Fibroblast of upper back skin (primary cell): Measurements from ENCODE around the gene CNIH3.
A peak's percentile ranks its signal among the peaks of the same experiment; 100 is the strongest.

Source experiments
- DNase-seq: peaks from one replicate; pipeline ENCODE4 v3.0.0-alpha.2; 2013

CNIH3 gene

GRCh38 chr1:224616756-224617409 lies 766 bp downstream of the CNIH3 start:
- no peak for DNase-seq

GRCh38 chr1:224617410-224618355 lies 1.6 kb downstream of the CNIH3 start:
- no peak for DNase-seq

DNA sequence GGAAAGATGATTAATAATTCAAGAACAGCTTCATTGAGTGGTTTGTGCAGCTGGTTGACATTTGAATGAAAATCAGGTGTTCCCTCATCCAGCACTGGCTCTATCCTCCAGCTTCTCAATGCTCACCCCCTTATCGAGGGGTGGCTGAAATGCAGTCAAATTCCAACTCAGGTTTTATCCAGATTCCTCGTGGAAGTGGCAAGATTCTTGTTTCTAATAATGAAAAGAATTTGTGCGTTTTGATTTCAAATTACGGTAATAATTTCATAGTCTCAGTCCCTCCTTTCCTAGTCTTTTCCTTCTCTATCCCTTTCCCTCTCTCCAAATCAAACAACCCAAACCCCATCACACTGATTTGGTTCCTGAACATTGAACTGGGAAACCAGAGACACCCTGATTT lies 3.1 kb downstream of the CNIH3 start:
- DNase-seq, result no peak

- DNase-seq, result no peak
Measured at GRCh38 chr1:224620105-224620504, 4.0 kb downstream of the CNIH3 start.

DNA sequence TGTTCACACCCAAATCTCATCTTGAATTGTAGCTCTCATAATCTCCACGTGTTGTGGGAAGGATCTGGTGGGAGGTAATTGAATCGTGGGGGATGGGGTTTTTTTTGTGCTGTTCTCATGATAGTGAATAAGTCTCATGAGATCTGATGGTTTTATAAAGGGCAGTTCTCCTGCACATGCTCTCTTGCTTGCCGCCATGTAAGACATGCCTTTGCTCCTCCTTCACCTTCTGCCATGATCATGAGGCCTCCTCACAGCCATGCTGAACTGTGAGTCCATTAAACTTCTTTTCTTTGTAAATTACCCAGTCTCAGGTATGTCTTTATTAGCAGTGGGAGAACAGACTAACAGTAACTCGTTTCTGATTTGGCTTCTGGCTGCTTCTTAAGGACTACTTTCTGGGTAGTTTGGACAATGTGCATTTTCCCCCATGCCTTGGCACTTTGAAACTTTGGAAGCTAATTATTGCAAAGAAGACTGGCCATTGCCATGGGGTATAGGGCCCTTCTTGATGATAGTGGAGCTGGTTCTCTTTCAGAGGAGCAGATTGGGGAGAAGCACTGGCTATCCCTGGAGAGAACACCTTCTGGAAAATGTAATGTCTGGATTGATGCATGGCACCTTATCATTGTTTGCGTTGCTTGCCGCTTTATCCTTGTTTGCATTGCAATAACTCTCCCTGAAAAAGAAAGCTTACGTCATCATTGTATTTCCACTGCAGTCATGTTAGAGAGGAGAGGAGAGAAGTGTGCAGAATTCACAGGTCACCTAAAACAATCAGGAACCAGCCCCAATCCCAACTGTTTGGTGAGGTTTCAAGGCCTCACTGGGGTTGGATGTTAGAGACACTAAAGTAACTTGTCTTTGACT lies 5.9 kb downstream of the CNIH3 start:
- no peak for DNase-seq

GRCh38 chr1:224622831-224623230 lies 6.7 kb downstream of the CNIH3 start:
- no peak for DNase-seq

- DNase-seq, result peak; percentile 64
Measured at GRCh38 chr1:224623310-224623714, 7.2 kb downstream of the CNIH3 start.

- DNase-seq, result peak; percentile 94
Measured at GRCh38 chr1:224623743-224624333, 7.7 kb downstream of the CNIH3 start.

GRCh38 chr1:224624432-224624831 lies 8.3 kb downstream of the CNIH3 start:
- no peak for DNase-seq

- peak; percentile 83 for DNase-seq
Measured at GRCh38 chr1:224626042-224626441, 9.9 kb downstream of the CNIH3 start.

- no peak for DNase-seq
Measured at GRCh38 chr1:224629965-224630364, 13.8 kb downstream of the CNIH3 start.

GRCh38 chr1:224631462-224632115 lies 15.5 kb downstream of the CNIH3 start:
- DNase-seq, result peak; percentile 83

- peak; percentile 90 for DNase-seq
Measured at GRCh38 chr1:224632381-224632871, 16.3 kb downstream of the CNIH3 start.

DNA sequence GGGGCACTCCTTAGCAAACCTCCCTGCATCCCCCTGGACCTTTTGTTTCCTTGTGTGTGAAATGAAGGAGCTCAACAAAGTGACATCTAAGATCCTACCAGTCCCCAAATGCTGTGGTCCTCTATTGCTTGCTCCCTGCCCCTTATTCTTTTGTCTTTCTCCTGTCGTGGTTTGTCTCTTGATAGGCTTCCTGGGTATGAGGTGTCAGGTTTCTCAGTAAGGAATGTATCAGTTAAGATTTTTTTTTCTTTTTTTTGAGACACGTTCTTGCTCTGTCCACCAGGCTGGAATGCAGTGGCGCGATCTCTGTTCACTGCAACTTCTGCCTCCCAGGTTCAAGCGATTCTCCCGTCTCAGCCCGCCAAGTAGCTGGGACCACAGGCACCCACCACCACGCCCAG lies 16.8 kb downstream of the CNIH3 start:
- peak; percentile 77 for DNase-seq

GRCh38 chr1:224635356-224635755 lies 19.2 kb downstream of the CNIH3 start:
- peak; percentile 82 for DNase-seq

DNA sequence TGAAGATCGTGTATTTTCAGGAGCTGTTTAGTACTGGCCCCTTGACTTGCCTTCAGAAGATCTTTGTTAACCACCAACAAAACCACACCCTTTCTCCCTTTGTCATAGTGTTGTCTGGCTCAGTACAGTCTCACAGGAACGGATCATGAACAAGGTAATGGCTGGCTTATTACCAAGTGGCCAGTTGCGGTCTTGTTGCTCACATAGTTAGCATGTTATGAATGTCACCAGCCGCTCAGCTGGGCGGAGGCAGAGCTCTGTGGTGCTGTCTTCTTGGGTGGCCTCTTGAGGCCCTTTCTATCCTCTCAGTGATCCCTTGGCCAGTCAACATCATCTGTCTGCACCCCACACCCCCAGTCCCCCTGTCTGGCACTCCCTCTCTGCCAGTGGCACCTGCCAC lies 21.4 kb downstream of the CNIH3 start:
- peak; percentile 94 for DNase-seq

DNA sequence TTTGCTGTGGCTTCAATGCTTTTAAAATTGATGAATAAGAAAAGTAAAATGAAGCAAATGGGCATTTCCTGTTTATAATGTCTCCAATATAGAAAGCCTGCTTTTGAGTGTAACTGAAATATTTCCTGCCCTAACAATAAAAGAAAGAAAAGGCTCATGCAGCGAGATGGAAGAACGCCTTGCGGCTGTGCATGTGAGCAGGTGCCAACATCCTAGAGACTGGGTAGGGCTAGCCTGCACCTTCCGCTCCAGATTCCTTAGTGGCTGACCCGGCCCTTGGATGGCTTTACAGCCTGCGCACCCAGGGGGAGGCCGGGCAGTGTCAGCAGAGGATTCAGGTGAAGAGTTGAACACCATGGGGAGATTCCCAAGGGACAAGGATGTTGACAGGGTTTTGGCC lies 21.8 kb downstream of the CNIH3 start:
- no peak for DNase-seq

DNA sequence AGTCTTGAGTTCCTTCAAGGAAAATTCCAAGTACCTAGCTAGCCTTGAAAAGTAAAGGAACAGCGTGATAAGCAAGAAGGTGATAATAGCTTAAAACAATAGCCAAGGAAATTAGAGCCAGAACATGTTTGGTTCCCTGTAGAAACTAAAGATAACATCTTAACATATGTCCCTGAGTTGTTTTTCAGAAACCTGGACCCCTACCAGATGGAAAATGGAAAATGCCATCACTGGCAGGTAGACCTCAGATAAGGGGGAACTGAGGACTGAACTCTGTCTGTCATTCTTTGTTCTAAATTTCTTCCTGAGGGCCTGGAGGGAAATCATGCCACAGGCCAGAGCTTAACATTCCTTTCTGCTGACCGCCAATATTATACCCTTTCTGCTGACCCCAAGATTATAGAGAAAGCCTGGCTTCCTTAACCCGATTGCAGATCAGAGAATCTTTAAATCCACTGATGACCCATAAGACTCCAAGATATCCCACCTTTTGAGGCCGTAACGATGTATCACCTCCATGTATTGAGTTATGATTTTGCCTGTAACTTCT lies 23.4 kb downstream of the CNIH3 start:
- DNase-seq, result no peak

DNA sequence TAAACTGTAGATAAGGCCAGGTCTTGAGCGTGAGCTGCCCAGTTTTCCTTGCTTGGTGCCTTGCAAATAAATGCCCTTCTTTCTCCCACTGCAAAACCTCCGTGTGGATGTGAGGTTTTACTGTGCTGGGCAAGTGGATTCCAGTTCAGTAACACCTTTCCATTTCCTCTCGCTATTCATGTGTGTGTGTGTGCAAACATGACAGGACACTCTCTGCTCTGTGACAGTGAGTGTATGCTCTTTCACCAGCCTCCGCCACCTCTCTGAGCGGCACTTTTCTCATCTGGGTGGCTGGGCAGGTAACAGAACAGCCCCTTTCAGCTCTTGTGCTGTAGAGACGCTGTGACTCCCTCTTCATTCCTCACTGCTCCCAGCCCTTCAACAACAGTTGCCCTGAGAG lies 23.9 kb downstream of the CNIH3 start:
- no peak for DNase-seq

- DNase-seq, result no peak
Measured at GRCh38 chr1:224640587-224640986, 24.5 kb downstream of the CNIH3 start.

DNA sequence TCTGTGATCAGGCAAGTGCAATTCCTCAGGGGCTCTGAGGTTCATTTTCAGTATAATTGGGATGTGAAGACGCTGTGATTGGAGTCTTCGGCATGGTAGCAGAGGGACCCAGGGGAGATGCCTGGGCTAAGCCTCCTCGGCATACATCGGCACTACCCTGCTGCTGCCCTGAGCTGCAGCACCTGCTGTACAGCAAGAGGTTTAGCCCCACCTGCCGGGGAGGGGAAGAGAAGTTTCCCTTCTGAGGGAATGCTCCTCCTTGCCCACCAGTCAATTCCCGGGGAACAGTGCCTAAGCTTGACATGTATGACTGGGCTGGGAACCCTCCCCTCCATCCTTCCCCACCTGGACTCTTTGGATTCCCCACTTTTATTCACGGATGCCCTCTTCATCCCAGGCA lies 24.9 kb downstream of the CNIH3 start:
- DNase-seq, result no peak

DNA sequence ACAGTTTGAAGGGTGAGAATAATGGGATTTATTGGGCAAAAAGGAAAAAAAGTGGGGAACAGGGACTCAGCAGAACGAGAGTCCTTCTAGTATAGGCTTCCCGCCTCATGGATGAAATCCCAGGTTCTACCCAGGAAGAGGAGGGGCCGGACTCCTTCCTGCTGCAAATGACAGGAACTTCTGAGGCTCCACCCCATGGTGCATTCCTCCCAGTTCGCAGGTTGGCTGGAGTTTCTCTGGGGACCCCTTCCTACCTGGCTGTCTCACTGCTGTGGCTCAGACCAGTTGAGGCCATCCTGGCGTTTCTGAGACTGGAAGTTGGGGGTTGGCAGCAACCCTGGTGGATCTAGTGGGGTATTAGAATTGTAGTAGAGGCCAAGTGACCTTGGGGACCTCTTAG lies 27.5 kb downstream of the CNIH3 start:
- no peak for DNase-seq
